PC-3 (cell line): ENCODE data around the gene CASS4. TPM values are rescaled to one million over a fixed set of nuclear protein-coding genes. Genes with fewer than 3 reads are reported as not detected.

ENCODE experiments used
- ATAC-seq: fragments of 200-7000 bp; cut with Tn5 transposase; 2 replicates; pipeline ENCODE4 v1.9.1; 2020; ENCODE audit warnings: mild to moderate bottlenecking, moderate library complexity
- Bru-seq: library from RNA; stranded (reverse); fragments of 400-500 nt; gene quantifications from one replicate; lab custom pipeline; 2021; lab: Mats Ljungman, UMichigan
- BruChase-seq, 2 experiments: library from RNA; stranded (reverse); fragments of 400-500 nt; gene quantifications; one replicate each; lab custom pipeline; 2021; lab: Mats Ljungman, UMichigan
- BruUV-seq: library from RNA; stranded (reverse); fragments of 400-500 nt; replicated peaks from 2 replicates; lab custom pipeline; 2021; lab: Mats Ljungman, UMichigan
- CTCF ChIA-PET: fragments of 300-600 bp; sonication (Branson Sonifier 250); formaldehyde crosslinking; loops from one replicate; lab custom pipeline; 2022; ENCODE audit warnings: antibody characterized with exemption; lab: Charles Lee
- POLR2A ChIA-PET: fragments of 300-600 bp; sonication (Branson Sonifier 250); formaldehyde crosslinking; loops from one replicate; lab custom pipeline; 2022; ENCODE audit warnings: antibody characterized with exemption; ENCODE audit not compliant: unreplicated experiment; lab: Charles Lee
- DNase-seq: peaks from one replicate; pipeline ENCODE4 v3.0.0-alpha.2; 2015
- H2AFZ ChIP-seq: fragments of 300-600 bp; sonication (generic); 2 replicates; pipeline ENCODE4 v1.6.0; 2016; ENCODE audit warnings: antibody characterized with exemption, low read length
- H3F3A ChIP-seq: fragments of 300-600 bp; sonication (generic); one replicate; pipeline ENCODE4 v1.6.0; 2017; ENCODE audit warnings: antibody characterized with exemption, low read length, control low read depth, mild to moderate bottlenecking; ENCODE audit not compliant: unreplicated experiment
- H3K27ac ChIP-seq: fragments of 300-600 bp; sonication (generic); 2 replicates; pipeline ENCODE4 v1.5.1; 2016; ENCODE audit warnings: mild to moderate bottlenecking, low read length
- H3K27me3 ChIP-seq: fragments of 300-600 bp; sonication (generic); 2 replicates; pipeline ENCODE4 v1.6.1; 2016; ENCODE audit warnings: low read length, mixed read lengths
- H3K36me3 ChIP-seq: fragments of 300-600 bp; sonication (generic); 2 replicates; pipeline ENCODE4 v1.6.1; 2016; ENCODE audit warnings: low read depth, mixed run types, low read length, mixed read lengths
- H3K4me1 ChIP-seq: fragments of 300-600 bp; sonication (generic); 2 replicates; pipeline ENCODE4 v1.5.1; 2016; ENCODE audit warnings: low read length; ENCODE audit not compliant: insufficient read depth
- H3K4me2 ChIP-seq: fragments of 300-600 bp; sonication (generic); 2 replicates; pipeline ENCODE4 v1.6.0; 2016; ENCODE audit warnings: low read length
- H3K4me3 ChIP-seq: fragments of 300-600 bp; sonication (generic); 2 replicates; pipeline ENCODE4 v1.5.1; 2016; ENCODE audit warnings: mild to moderate bottlenecking, low read length, mixed read lengths
- H3K79me2 ChIP-seq: fragments of 300-600 bp; sonication (generic); 2 replicates; pipeline ENCODE4 v1.6.1; 2017; ENCODE audit warnings: low read length, mixed read lengths
- H3K9ac ChIP-seq: fragments of 300-600 bp; sonication (generic); 2 replicates; pipeline ENCODE4 v1.6.0; 2016; ENCODE audit warnings: mild to moderate bottlenecking, low read length
- H3K9me2 ChIP-seq: fragments of 300-600 bp; sonication (generic); replicated peaks from 2 replicates; pipeline ENCODE4 v1.6.1; 2016; ENCODE audit warnings: mixed run types, low read length, mixed read lengths
- H3K9me3 ChIP-seq: fragments of 300-600 bp; sonication (generic); 2 replicates; pipeline ENCODE4 v1.6.1; 2016; ENCODE audit warnings: low read length, mixed read lengths
- H4K20me1 ChIP-seq: fragments of 300-600 bp; sonication (generic); 2 replicates; pipeline ENCODE4 v1.6.1; 2016; ENCODE audit warnings: low read length, mixed read lengths
- CTCF ChIP-seq: fragments of 300-600 bp; sonication (generic); conservative IDR thresholded peaks from 2 replicates; pipeline ENCODE4 v1.5.1; 2017; ENCODE audit warnings: antibody characterized with exemption, low read depth, mild to moderate bottlenecking, low read length
- EZH2 ChIP-seq: fragments of 300-600 bp; sonication (generic); IDR thresholded peaks from one replicate; pipeline ENCODE4 v1.6.1; 2017; ENCODE audit warnings: antibody characterized with exemption, mild to moderate bottlenecking, low read length; ENCODE audit not compliant: unreplicated experiment
- EZH2phosphoT487 ChIP-seq: fragments of 300-600 bp; sonication (generic); IDR thresholded peaks from 2 replicates; pipeline ENCODE4 v1.6.1; 2018; ENCODE audit warnings: mild to moderate bottlenecking, antibody characterized with exemption, low read length, borderline replicate concordance
- intact Hi-C: fragments of 100-400 bp; cut with micrococcal nuclease; formaldehyde crosslinking; loops from 2 replicates; pipeline ENCODE4 v1.9.0; 2023
- long read RNA-seq: library from polyadenylated mRNA; unstranded; transcript quantifications from one replicate; pipeline ENCODE4 v2.0.0, GENCODE V29; 2021; ENCODE audit not compliant: unreplicated experiment
- total RNA-seq: library from RNA; depleted of rRNA; stranded (reverse); fragments of >200 nt; gene quantifications from 2 replicates; pipeline ENCODE4 v1.2.3, GENCODE V29; 2014; rRNA removed

CASS4 gene
- total RNA-seq (0.04 and 0.17 TPM in 2 replicates), Bru-seq, nascent RNA (percentile 26 among the genes with signal in this experiment), BruChase-seq, experiment 1, labeled RNA remaining after a 6-hour chase (percentile 50 among the genes with signal in this experiment), BruChase-seq, experiment 2, labeled RNA remaining after a 2-hour chase (percentile 49 among the genes with signal in this experiment)
- long read RNA-seq: 0 reads

- Histone ChIP-seq H3K9ac (no peak within 1 kb of the TSS), H3K27ac (no peak within 1 kb of the TSS), H3K27me3 (no peaks in the 10 kb centered on the region), H3K4me2 (peak within 1 kb of the TSS; percentile 40), H3K36me3 (peaks cover 11% of the 10 kb centered on the region), H4K20me1 (no peaks in the 10 kb centered on the region), H3K9me2 (no peaks in the 10 kb centered on the region), H2AFZ (0 out of 2 replicates have a peak within 1 kb of the TSS, but pooled peaks have one; percentile 20), H3K9me3 (no peaks in the 10 kb centered on the region), H3K4me3 (no peak within 1 kb of the TSS), H3K79me2 (no peaks in the 10 kb centered on the region), H3K4me1 (0 out of 2 replicates have a peak, but pooled peaks cover 4% of the 10 kb centered on the region), H3F3A (no peaks in the 10 kb centered on the region)
- ChIA-PET CTCF (no interaction called here), POLR2A (interaction anchor here (0.6 kb wide), 1 partner anchor 58 kb away, joined by 6 read pairs; no protein-coding TSS in a partner anchor)
- no peak for TF ChIP-seq EZH2
- TF ChIP-seq CTCF: no peak
- no peak for TF ChIP-seq EZH2phosphoT487
- intact Hi-C loops: no loop called here
- BruUV-seq: no TSS peak
- DNase-seq (peak; percentile 43), ATAC-seq (peak; percentile 31; the same call in 1 of the 2 replicates)
These were observed at the start of gene CASS4 for GRCh38 chr20:56411759-56412472. Gene CASS4, plus strand, starts transcription at chr20:56412260. Its CDS starts 199 bp downstream, at chr20:56412459.

- Histone ChIP-seq H2AFZ (no peak overlapping the region), H4K20me1 (no peaks in the 10 kb centered on the region), H3K4me3 (no peak overlapping the region), H3K36me3 (no peaks in the 10 kb centered on the region), H3K9ac (no peak overlapping the region), H3K4me1 (peaks cover 16% of the 10 kb centered on the region), H3K4me2 (no peak overlapping the region), H3K27me3 (no peaks in the 10 kb centered on the region), H3K9me3 (no peaks in the 10 kb centered on the region), H3K27ac (no peak overlapping the region), H3F3A (peaks cover 4% of the 10 kb centered on the region), H3K9me2 (no peaks in the 10 kb centered on the region), H3K79me2 (peaks cover 16% of the 10 kb centered on the region)
- ChIA-PET CTCF (no interaction called here), POLR2A (no interaction called here)
- DNase-seq (no peak), ATAC-seq (no peak)
- no peak for TF ChIP-seq EZH2phosphoT487
- no peak for TF ChIP-seq CTCF
- TF ChIP-seq EZH2: no peak
- intact Hi-C loops: no loop called here
- BruUV-seq: no TSS peak
These were observed 49.1 kb upstream of the CASS4 start for GRCh38 chr20:56362833-56363413.

DNA sequence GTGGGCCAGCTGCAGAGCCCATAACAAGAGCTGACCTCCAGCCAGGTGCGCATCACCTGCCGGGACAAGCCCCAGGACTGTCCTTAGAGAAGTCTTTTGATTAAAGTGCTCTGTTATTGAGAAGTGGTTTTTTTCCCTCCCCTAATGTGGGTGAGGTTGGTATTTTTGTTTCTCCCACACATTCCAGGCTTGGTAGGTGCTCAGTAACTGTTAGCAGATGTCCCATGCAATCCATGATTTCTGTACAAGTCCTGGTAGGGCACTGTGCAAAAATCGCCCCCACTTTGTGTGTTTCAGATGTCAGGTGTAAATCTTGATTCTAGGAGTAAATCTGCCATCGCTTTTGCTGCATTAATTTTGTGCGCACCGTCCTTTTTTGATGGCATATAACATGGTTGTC, 48.6 kb upstream of the CASS4 start:
- H3K36me3 ChIP-seq: peaks cover 2% of the 10 kb centered on the region; the same call in 1 of the 2 replicates
- BruUV-seq: no TSS peak
- H3K4me1 ChIP-seq: peaks cover 11% of the 10 kb centered on the region
- ChIA-PET POLR2A (no interaction called here), CTCF (no interaction called here)
- ATAC-seq: no peak
- H2AFZ ChIP-seq: no peak overlapping the region
- H3F3A ChIP-seq: no peaks in the 10 kb centered on the region
- peaks cover 16% of the 10 kb centered on the region for H3K79me2 ChIP-seq
- TF ChIP-seq CTCF: no peak
- no peak for DNase-seq
- H3K27ac ChIP-seq: no peak overlapping the region
- H3K9me3 ChIP-seq: no peaks in the 10 kb centered on the region
- no peak overlapping the region for H3K4me2 ChIP-seq
- no peaks in the 10 kb centered on the region for H3K9me2 ChIP-seq
- intact Hi-C loops: no loop called here
- no peak overlapping the region for H3K9ac ChIP-seq
- no peaks in the 10 kb centered on the region for H4K20me1 ChIP-seq
- H3K27me3 ChIP-seq: no peaks in the 10 kb centered on the region
- no peak overlapping the region for H3K4me3 ChIP-seq
